B cell (primary cell): ENCODE measurements around the gene HBG2.
"Not testable (repeated sequence)": the region's sequence is repeated elsewhere in the genome, so short reads cannot be mapped to it uniquely, and the experiment has no call there.

Experiments
- EZH2 ChIP-seq: IDR thresholded peaks from 2 replicates; pipeline ENCODE4 v1.6.1; 2012; ENCODE audit warnings: borderline replicate concordance, low read depth, mild to moderate bottlenecking, moderate library complexity, low read length; ENCODE audit not compliant: insufficient read depth, poor library complexity, severe bottlenecking
- TF ChIP-seq, protein P1 (sequence below): fragments of 200-600 bp; IDR thresholded peaks from one replicate; pipeline ENCODE4 v1.8.0; 2022; ENCODE audit warnings: antibody characterized with exemption, mild to moderate bottlenecking

DNA sequence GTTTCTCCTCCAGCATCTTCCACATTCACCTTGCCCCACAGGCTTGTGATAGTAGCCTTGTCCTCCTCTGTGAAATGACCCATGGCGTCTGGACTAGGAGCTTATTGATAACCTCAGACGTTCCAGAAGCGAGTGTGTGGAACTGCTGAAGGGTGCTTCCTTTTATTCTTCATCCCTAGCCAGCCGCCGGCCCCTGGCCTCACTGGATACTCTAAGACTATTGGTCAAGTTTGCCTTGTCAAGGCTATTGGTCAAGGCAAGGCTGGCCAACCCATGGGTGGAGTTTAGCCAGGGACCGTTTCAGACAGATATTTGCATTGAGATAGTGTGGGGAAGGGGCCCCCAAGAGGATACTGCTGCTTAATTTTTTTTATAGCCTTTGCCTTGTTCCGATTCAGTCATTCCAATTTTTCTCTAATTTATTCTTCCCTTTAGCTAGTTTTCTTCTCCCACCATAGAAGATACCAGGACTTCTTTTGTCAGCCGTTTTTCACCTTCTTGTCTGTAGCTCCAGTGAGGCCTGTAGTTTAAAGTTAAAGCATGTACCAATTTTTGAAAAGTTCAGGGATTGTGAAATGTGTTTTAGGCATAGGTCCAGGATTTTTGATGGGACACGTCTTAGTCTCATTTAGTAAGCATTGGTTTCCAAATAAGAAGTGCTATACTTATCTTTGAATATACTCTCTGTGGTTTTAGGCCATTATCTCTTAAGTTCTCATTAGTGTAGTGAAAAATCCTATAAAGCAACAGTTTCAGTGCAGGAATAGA lies at the start of gene HBG2:
- TF ChIP-seq, protein P1, sequence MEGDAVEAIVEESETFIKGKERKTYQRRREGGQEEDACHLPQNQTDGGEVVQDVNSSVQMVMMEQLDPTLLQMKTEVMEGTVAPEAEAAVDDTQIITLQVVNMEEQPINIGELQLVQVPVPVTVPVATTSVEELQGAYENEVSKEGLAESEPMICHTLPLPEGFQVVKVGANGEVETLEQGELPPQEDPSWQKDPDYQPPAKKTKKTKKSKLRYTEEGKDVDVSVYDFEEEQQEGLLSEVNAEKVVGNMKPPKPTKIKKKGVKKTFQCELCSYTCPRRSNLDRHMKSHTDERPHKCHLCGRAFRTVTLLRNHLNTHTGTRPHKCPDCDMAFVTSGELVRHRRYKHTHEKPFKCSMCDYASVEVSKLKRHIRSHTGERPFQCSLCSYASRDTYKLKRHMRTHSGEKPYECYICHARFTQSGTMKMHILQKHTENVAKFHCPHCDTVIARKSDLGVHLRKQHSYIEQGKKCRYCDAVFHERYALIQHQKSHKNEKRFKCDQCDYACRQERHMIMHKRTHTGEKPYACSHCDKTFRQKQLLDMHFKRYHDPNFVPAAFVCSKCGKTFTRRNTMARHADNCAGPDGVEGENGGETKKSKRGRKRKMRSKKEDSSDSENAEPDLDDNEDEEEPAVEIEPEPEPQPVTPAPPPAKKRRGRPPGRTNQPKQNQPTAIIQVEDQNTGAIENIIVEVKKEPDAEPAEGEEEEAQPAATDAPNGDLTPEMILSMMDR, result not testable (repeated sequence)
- TF ChIP-seq EZH2, result not testable (repeated sequence)
